ENCODE data around the gene SPDEF.

Gene SPDEF

DNA sequence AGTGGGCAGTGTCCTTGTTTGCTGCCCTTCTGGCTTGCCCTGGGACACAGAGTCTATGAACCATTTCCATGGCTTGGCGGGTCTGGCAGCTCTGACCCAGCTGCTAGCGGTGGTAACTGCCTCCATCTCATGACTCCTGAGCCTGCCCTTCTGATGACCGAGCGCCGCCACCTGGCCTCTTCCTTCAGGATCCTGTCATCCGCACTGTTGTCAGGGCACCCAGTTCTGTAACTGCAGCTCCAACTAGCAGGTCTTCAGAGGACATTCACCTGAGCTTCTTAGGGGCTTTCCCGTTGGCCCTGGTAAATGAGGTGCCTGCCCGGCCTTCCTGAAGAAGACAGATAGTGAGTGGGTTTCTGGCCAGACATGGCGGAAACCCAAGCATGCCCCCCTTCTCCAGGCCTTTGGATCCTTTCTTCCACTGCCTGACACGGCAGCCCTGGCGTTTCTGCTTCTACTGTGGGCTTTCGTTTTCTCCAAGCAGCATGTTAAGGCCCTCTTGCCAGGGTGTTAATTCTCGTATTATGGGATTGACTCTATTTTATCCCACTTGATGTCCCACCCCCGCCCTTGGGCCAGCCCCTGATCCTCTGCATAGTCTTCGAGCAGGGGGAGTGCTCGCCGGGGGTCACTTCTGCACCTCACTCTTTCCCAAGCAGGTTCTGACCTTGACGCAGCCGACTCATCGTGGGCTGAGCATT is 65.6 kb downstream of the SPDEF start:
- Histone ChIP-seq H3K36me3 (ENCODE audit: control insufficient read depth in 4 of 4, insufficient read depth in 4 of 4, low read length in 3 of 4) (no peaks in the 10 kb centered on the region), H3K9me3 (ENCODE audit: control extremely low read depth in 1 of 5, control insufficient read depth in 4 of 5, insufficient read depth in 2 of 5, low read depth in 1 of 5, low read length in 4 of 5) (no peaks in the 10 kb centered on the region), H3K27me3 (replicated peaks in 2 of 5; ENCODE audit: control insufficient read depth in 4 of 5, insufficient read depth in 5 of 5, low read length in 4 of 5) (no peaks in the 10 kb centered on the region), H3K27ac (ENCODE audit: insufficient read depth in 1 of 2, low read depth in 1 of 2, low read length in 2 of 2, poor library complexity in 1 of 2, severe bottlenecking in 2 of 2) (no peak overlapping the region), H3K4me3 (ENCODE audit: control insufficient read depth in 1 of 7, extremely low read depth in 1 of 7, insufficient read depth in 4 of 7, low read depth in 2 of 7, low read length in 6 of 7) (no peak overlapping the region), H3K4me1 (ENCODE audit: control extremely low read depth in 1 of 4, control insufficient read depth in 4 of 4, insufficient read depth in 4 of 4, low read length in 3 of 4) (peaks cover 0 to 32% (median 16%) of the 10 kb centered on the region in 4 experiments)
- ChIA-PET POLR2A (interaction anchor here (0.5 kb wide), 1 partner anchor 847 kb away, joined by 3 read pairs; no protein-coding TSS in a partner anchor), CTCF (interaction anchor here (1.1 kb wide), 1 partner anchor 23 kb away, joined by 4 read pairs; no protein-coding TSS in a partner anchor)
- WGBS (ENCODE audit: insufficient coverage): 95% methylated on average over 20 of the region's 20 CpGs
- no peak for DNase-seq

DNA sequence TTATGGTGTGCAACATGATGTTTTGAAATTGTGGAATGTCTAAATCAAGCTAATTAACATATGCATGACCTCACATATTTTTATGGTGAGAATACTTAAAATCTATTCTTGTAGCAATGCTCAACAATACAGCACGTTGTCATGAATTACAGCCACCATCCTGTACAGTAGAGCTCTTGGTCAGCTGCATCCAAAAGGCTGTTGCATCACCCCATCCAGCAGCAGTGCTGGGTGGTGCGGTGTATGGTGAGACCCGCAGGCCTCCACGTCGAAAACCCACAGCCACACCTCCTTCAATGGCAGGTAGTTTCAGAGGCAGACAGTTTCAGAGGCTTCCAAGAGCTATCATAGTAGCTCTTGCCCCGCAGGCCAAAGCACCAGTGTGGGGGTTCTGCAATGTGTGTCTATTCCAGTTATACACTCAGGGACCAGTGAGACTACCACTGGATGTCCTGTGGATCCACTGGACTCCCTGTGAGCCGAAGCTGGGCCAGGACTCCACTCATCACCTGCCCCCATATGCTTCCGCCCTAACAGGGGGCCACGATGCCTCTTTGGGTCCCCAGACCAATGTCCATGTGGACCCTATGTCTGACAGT is 66.8 kb downstream of the SPDEF start:
- H3K9me3 ChIP-seq (ENCODE audit: control extremely low read depth in 1 of 5, control insufficient read depth in 4 of 5, insufficient read depth in 2 of 5, low read depth in 1 of 5, low read length in 4 of 5): no peaks in the 10 kb centered on the region
- no peaks in the 10 kb centered on the region for H3K36me3 ChIP-seq (ENCODE audit: control insufficient read depth in 4 of 4, insufficient read depth in 4 of 4, low read length in 3 of 4)
- ChIA-PET POLR2A (interaction anchor here (0.6 kb wide), 2 partner anchors 84 to 209 kb away, joined by 3 to 6 read pairs; no protein-coding TSS in a partner anchor), CTCF (interaction anchor here (1.0 to 1.3 kb wide), 3 partner anchors 20 to 326 kb away, joined by 3 to 4 read pairs (median 3); no protein-coding TSS in a partner anchor)
- no peak for DNase-seq
- 97% methylated on average over 8 of the region's 9 CpGs for WGBS (ENCODE audit: insufficient coverage)
- no peak overlapping the region for H3K27ac ChIP-seq (ENCODE audit: insufficient read depth in 1 of 2, low read depth in 1 of 2, low read length in 2 of 2, poor library complexity in 1 of 2, severe bottlenecking in 2 of 2)
- peaks cover 0 to 43% (median 25%) of the 10 kb centered on the region in 4 experiments for H3K4me1 ChIP-seq (ENCODE audit: control extremely low read depth in 1 of 4, control insufficient read depth in 4 of 4, insufficient read depth in 4 of 4, low read length in 3 of 4)
- H3K27me3 ChIP-seq (replicated peaks in 2 of 5; ENCODE audit: control insufficient read depth in 4 of 5, insufficient read depth in 5 of 5, low read length in 4 of 5): no peaks in the 10 kb centered on the region
- no peak overlapping the region for H3K4me3 ChIP-seq (ENCODE audit: control insufficient read depth in 1 of 7, extremely low read depth in 1 of 7, insufficient read depth in 4 of 7, low read depth in 2 of 7, low read length in 6 of 7)

Data from common myeloid progenitor, CD34-positive (primary cell).